Effector CD8-positive, alpha-beta T cell (primary cell): ENCODE results near the gene TOP3A.

Source experiments
- DNase-seq: peaks from one replicate; lab custom pipeline; 2025; lab: John Stamatoyannopoulos, UW

Gene TOP3A

DNA sequence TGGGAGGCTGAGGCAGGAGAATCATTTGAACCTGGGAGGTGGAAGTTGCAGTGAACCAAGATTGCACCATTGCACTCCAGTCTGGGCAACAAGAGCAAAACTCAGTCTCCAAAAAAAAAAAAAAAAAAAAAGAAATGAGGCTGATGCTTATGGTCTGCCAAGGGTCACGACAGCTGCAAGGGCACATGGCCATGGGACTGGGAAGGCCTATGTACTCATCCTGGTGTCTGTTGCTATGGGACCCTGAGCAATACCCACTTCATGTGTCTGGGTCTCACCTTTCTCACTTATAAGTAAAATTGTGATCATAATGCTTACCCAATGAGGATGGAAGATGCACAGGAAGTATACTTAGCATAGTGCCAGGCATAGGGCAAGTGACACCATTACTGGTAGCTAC is 37.7 kb downstream of the TOP3A start:
- DNase-seq = no peak

DNA sequence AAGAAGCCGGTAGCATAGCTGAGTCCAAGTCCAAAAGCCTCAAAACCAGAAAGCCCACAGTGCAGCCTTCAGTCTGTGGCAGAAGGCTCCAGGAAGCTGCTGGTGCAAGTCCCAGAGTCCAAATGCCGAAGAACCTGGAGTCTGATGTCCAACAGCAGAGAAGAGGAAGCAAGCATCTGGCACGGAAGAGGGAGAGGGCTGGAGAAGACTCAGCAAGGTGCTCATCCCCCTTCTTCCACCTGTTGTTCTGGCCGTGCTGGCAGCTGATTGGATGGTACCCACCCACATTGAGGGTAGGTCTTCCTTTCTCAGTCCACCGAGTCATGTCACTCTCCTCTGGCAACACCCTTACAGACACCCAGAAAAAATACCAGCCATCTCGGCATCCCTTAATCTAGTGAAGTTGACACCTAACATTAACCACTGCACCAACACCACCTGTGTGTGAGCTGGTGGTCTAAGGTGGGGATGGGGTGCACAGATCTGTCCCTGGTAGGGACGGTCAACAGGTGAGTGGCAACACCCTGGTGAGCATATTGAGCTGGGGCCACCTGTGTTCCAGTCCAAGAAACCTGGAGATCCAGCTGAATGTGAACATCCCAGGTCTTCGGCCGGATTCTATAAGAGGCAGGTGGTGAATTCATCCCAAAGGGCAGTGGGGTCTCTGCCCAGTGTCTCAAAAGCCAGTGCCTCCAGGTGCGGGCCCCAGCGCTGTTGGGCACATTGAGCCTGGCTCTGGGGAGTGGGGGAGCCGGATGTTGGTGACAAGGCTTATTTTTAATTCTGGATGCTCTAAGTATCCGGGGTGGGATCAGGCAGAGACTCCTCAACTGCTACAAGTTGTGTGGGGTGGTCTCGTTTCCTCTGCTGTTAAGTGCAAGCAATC is 44.5 kb downstream of the TOP3A start:
- no peak for DNase-seq

DNA sequence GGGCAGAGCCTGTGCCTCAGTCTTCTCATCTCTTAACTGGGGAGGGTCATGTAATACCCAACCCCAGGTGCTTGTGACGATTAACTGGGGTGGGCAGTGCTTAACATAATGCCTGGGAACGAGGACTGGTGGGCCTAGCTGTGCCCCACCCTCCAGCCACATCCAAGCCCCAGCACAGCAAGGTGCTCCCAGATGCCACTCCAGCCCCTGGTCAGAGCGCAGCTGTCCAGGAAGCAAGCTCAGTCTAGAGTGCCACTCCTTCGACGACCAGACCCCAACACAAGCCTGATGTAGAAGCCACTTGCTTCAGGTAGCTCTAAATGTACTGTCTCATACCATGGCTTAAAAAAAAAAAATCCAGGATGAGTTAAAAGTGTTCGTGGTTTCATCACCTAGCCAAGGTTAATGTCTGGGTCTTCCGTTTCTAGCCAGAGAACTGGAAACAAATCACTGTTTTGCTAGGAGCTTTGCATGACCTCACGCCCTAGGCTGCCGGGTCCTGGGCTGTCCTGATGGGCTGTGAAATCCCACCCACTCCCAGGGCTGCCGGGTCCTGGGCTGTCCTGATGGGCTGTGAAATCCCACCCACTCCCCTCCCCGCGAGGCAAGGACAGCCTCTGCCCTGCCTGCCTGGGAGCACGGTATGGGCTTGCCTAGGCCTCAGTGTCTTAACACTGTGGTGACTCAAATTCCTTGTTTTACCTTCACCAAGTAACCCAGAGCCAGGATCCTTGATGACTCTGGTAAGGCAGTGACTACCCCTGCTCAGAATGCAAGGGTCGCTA is 46.7 kb downstream of the TOP3A start:
- DNase-seq = no peak

DNA sequence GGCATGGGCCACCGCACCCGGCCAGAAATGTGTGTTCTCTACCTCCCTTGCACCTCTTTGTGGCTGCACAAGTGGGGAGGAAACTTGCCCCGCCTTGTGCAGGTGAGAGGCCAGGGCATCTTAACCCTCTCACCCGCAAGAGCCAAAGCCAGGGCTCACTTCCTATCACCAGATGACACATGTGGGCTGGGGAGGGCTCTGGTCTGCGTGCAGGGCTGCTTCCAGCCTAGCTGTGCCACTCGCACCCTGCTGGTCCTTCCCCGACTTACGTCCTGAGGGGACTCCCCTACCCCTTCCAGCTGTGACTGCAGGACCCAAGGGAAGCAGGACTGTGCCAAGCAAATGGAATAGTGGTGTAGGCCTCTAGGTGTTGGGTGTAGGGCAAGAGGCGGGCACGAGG is 47.4 kb downstream of the TOP3A start:
- DNase-seq = no peak

DNA sequence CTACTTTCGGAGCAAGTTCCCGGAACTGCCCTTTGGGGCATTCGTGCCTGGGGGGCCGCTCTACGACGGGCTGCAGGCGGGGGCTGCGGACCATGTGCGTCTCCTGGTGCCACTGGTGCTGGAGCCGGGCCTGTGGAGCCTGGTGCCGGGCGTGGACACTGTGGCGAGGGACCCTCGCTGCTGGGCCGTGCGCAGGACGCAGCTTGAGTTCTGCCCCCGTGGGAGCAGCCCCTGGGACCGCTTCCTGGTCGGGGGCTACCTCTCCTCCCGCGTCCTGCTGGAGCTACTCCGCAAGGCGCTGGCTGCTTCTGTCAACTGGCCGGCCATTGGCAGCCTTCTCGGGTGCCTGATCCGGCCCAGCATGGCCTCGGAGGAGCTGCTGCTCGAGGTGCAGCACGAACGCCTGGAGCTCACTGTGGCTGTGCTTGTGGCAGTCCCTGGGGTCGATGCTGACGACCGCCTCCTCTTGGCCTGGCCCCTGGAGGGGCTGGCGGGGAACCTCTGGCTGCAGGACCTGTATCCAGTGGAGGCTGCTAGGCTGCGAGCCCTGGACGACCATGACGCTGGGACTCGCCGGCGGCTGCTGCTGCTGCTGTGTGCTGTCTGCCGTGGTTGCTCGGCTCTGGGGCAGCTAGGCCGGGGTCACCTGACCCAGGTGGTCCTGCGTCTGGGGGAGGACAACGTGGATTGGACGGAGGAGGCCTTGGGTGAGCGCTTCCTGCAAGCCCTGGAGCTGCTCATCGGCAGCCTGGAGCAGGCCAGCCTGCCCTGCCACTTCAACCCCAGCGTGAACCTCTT is 50.7 kb downstream of the TOP3A start:
- no peak for DNase-seq

DNA sequence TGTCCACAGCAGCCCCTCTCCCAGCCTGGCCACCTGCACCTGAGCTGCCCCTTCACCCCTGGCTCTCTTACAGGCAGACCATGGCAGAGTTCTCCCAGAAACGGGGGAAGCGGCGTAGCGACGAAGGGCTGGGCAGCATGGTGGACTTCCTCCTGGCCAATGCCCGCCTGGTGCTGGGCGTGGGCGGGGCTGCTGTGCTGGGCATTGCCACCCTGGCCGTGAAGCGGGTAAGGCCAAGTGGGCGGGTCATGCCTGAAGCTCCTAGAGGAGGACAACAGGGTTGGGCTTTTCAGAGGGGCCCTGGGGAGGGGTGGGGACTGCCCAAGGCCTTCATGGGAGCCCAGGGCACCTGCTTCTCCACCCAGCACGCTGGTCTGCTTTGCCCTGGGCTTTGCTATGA is 52.2 kb downstream of the TOP3A start:
- no peak for DNase-seq

DNA sequence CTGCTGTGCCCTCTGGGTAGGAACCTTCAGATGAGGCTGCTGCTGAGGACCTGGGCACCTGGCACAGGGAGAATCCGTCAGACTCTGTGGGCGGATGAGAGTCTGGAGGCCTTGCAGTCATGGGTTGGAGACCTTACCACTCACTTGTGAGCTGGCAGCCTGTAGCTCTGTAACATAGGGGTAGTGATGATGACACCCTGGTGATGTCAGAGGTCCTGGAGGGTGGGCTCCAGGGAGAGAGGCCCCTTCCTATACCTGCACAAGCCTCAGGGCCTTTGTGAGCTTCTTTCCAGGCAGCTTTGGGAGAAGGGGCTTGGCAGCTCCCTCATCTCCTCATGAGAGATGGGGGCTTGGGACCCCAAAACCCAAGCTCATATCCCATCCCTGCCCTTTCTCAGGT is 52.7 kb downstream of the TOP3A start:
- DNase-seq = no peak

DNA sequence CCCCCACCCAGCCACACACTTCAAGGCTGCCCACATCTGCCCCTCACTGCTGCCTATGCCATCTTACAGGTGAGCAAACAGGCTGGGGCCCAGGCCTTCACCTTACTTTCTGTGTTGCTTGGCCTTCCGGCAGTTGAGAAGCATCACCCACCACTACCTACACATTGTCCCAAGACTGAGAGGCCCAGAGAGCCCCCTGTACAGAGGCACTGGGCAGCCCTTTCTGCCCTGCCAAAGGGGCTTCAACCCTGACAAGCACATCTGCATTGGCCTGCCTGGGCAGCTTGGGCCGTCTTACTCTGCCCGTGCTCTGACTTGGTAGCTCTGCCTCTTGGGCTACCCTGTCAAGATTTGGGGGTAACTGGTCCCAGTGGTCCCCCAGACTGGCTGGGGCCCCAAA is 53.1 kb downstream of the TOP3A start:
- no peak for DNase-seq

DNA sequence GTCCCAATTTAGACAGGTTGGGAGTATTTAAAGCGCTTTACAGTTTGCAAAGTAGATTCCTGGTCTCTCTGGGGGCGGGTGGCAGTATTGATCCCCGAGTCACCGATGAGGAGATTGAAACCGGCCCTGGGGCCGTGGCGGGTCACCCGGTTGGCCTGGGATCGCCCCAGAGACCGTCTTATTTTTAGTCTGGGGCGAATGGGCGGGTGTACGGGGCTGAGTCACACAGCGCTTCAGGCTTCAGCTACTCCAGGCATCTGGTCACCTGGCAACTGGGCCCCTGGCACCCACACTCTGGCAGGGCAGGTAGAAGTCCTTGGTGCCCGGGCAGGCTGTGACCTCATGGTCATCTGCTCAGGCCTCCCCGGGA is 53.7 kb downstream of the TOP3A start:
- no peak for DNase-seq

DNA sequence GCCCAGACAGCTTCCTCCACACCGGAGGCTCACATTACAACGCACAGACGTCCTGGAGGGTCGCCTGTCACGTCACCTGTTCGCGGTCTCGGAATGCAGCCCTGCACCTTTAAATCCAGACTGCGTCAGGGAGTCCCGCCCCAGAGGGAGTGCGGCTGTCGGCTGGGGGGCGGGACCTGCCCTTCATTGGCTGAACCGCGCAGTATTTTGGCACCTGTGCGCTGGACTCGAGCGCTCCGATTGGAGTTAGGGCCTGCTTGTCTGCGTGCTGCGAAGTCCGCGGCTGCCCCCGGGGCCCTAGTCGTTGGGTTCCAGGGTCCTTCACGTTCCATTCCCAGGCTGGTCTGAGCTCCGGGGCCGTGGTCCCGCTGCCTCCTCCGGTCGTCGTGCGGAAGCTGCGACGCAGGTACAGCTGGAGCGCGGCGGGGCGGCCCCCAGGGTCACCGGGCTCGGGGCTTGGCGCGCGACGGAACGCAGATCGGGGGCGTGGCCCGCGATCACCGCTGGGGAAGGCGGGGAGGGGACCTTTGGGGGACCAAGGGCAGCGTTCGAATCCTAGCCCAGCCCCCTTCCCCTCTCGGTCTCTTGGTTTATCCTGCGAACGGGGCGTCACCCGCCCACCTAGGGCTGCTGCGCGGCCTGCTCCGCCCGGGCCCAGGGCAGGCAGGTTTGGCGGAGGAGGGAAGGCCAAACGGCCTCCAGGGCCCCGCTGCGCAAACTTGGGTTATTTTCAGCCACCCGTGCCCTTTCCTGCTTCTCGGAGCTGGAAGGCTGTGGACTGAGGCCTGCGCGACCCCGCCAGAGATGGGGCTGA is 54.3 kb downstream of the TOP3A start, which contains the start of gene MIEF2:
TSS of gene MIEF2 (plus strand) at position 331 of the 814 bp plus-strand sequence. CDS start 2,059 bp downstream, outside the sequence.
- DNase-seq = peak; percentile 87

DNA sequence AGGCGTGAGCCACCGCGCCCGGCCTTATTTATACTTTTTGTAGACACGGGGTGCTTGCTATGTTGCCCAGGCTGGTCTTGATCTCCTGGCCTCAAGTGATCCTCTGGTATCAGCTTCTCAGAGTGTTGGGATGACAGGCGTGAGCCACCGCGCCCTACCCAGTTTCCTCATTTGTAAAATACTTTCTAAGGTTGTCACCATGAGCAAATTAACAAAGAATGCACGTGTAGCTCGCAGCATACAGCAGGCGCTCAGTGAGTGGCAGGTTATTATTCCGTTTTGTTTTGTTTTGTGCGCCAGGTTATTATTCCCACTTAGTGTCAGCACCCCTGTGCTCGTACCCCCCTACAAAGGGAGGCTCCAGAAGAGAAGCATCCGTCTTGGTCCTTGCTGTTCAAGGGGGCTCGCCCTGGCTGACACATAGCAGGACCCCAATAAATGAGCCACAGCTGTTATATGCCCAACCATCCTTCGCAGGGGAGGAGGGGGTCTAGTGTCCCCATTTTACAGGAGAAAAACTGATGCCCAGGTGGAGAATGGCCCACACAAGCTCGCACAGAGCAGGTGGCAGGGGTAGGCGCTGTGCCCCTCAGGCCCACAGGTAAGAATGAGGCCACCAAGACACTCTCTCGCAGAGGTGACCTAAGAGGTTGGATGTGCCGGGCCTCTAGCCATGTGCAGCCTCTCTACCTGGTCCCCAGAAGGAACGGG is 55.0 kb downstream of the TOP3A start:
- DNase-seq = no peak

DNA sequence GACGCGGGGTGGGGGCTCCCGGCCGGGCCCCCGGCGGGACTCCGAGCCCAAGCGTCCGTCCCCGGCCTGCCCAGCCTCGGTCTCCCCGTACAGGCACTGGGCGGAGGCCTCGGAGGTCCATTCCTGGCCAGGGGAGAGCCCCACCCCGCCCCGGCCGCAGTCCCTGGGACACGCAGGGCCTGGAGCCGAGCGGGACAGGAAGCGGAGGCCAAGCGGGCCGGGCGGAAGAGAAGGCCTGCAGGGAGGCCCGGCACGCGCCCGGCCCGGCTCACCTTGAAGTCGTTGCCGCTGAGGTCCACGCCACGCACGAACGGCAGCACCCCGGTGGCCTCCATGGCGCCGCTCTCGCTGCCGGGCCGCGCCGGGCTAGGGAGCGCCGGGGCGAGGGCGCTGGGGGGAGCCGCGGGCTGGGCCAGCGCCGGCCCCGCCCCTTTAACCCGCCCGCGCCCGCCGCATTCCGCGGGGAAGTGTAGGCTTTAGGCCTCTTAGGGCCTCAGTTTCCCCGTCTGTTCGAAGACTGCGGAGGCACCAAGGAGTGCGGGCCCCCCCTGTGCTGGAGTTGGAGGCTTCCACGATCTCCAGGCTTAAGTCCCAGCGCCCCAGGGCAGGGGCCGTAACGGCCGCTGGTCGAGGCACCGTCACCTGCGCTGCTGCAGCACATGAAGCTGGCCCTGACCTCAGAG is 56.3 kb downstream of the TOP3A start, which contains the start of gene FLII:
TSS of gene FLII (minus strand) at position 383 of the 683 bp plus-strand sequence. CDS start at position 335, 48 bp downstream.
- DNase-seq = peak; percentile 30

DNA sequence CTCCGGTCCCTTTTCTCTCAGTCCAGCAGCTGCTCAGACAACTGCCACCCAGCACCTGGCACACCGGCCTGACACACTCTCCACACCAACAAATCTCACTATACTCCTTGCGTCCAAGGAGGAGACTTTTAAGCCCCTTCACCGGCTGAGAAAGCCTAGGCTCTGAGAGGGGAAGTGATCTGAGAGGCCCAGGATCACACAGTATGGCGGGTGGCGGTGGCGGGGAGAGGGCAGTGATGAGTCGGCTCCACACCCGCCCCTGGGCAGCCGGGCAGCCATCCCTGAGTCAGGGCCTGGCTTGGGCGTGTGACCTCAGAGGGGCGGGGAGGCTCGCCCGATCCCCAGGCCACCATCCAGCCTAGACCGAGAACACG is 56.8 kb downstream of the TOP3A start:
- DNase-seq = no peak

DNA sequence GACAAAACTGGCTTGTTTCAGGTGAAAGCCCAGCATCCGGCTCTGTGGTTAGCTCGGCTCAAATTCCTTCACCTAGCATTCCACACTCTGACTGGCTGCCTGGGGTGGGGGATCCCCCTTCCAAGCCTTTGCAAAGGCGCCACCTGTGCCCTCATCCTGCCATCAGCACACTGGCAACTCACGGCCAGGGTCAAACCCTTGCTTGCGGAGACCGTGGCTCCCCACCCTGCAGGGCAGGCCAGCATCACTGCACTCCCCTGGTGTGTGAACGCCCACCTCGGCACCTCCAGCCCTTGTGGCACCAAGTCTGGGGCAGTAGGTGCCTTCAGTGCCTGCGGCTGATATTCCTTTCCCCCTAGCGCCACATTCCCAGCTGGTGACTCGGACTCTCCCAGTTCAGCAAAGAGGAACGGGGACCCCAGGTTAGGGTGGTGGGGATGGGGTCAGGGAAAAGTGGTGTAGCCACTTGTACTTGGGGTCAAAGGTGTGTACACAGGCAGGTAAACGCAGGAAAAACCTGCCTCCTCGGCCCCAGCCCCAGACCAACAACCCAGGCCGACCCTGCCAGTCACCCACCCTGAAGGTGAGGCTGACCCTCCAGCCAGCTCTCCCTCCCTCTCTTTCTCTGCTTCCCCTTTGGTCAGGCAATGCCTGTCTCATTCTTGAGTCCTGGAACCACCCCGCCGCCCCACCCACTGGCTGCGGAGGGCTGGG is 57.4 kb downstream of the TOP3A start:
- no peak for DNase-seq

DNA sequence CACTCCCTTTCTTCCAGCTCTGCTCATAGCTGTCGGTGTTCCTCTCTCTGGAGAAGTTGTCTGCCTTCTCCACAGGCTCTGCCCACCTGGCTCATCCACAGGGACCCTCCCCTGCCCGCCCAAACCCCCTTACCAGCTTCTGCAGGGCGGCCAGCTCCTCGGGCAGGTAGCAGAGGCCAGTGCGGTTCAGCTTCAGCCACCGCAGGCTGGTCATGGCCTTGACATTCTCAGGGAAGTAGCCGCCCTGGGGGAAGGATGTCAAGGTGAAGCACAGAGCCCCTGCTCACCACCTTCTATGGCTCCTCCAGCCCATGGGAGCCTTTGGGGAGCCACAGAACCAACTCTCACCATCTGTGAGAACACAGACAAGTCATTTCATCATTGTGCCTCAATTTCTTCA is 58.0 kb downstream of the TOP3A start:
- no peak for DNase-seq

DNA sequence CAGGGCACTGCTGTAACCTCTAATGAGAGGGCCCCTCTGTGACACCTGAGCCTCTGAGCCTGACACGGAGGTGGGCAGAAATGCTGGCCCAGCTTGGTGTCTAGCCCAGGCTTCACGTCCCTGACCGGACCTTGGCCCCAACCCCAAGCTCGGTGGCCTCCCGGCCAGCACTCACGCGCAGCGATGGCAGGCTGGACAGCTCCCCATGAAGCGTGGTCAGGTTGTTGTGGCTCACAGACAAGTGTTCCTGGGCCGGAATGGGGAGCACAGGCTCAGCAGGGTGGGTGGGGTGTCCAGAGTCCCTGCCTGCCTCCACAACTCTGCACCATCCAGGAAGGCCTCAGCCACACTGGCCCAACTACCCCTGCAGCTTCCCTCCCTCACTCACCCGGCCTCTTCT is 58.4 kb downstream of the TOP3A start:
- no peak for DNase-seq

DNA sequence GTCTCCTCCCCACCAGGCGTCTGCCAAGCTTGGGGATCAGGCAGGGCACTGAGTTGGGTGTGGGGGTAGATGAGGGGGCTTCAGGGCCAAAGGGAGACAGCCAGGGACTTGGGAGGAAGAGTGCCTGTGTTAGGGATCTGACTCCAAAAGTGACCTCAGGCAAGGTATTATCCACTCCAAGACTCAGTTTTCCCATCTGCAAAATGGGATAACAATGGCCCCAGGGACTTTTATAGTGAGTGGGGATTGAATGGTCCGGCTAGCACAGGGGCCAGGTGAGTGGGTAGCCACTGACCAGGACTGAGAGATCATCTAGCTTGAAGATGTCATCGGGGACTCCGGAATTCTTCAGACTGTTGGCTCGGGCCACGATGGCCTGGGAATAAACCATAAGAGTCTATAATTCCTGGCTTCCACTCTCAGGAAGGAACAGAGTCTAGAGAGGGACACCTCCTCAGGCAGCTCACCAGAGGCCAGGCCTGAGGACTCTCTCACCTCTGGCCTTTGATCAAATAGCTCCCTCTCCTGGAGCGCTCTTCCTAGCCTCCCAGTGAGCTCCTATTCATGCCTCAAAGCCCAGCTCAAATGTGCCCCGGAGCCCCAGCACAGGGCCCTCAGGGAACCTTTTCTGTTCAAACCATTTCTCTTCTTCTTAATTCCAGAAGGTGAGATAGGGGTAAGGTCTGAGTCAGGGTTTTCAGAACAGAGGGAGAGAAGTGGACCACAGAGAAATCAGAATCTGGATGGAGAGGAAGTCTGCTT is 59.7 kb downstream of the TOP3A start:
- no peak for DNase-seq

DNA sequence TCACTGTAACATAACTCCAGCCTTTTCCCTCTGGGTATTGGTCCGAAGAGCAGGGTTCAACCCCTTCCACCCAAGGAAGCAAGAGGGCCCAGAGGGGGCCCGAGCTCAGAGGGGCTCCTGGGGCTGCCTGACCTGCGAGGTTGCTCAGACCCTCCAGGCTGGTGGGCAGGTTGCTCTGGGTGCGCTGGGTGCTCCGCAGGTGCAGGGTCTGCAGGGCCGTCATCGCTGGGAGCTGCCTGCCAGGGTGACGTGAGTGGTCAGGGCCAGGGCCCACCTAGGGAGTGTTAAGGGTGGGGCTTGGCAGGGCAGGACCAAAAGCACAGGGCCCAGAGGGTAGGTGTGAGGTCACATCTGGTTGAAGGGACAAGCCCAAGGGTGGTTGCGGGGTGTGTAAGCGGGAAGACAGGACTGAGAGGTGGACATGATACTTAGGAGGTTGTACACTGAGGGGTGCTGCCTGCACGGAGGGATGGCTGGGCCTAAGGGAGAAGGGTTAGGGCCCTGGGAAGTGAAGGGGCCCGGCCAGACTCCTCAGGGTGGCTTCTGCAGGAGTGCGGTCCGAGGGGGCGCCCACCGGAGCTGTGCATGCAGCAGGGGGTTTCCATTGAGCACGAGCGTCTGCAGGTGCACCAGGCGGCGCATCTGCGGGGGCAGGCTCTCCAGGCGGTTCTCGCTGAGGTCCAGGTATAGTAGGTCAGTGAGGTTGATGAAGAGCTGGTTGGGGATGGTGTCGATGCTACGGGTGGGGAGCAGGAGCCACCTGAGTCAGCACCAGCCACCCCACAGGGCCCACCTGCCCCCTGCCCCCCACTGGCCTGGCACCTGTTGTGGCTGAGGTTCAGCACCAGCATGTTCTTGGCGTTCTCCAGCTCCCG is 60.6 kb downstream of the TOP3A start:
- no peak for DNase-seq
